CD4-positive, alpha-beta T cell (primary cell): ENCODE data around the gene ANKS3. TPM values are rescaled to one million over a fixed set of nuclear protein-coding genes. Genes with fewer than 3 reads are reported as not detected.
A peak's percentile ranks its signal among the peaks of the same experiment; 100 is the strongest.

ENCODE experiments used
- ATAC-seq: fragments of 200-7000 bp; cut with Tn5 transposase; one replicate; pipeline ENCODE4 v1.10.0; 2022; ENCODE audit warnings: mild to moderate bottlenecking; ENCODE audit not compliant: poor library complexity
- CTCF ChIA-PET: fragments of 350-600 bp; sonication (Branson Sonifier 250); formaldehyde crosslinking; loops from one replicate; lab custom pipeline; 2021; ENCODE audit warnings: antibody characterized with exemption, inconsistent platforms; lab: Charles Lee
- POLR2A ChIA-PET: fragments of 350-600 bp; sonication (Branson Sonifier 250); formaldehyde crosslinking; loops from one replicate; lab custom pipeline; 2021; ENCODE audit warnings: antibody characterized with exemption, inconsistent platforms; lab: Charles Lee
- DNase-seq, 14 experiments: peaks; one replicate each; pipeline ENCODE4 v3.0.0-alpha.2; 2013 to 2020; ENCODE audit warnings: mixed read lengths in 2 of 14
- H3K27ac ChIP-seq, 2 donors: one replicate each; pipeline versions ENCODE4 v1.5.1 to v1.7.0; 2013; ENCODE audit warnings: low read length in 2 of 2, low read depth in 1 of 2, mild to moderate bottlenecking in 1 of 2
- H3K27me3 ChIP-seq, 2 experiments: 1 replicate in 1 of 2; 2 replicates in 1 of 2; pipeline versions ENCODE4 v1.6.1 to v1.7.0; 2013; ENCODE audit warnings: low read length in 2 of 2, control low read depth in 1 of 2, mild to moderate bottlenecking in 1 of 2, moderate library complexity in 1 of 2; ENCODE audit not compliant: insufficient read depth in 2 of 2, control insufficient read depth in 1 of 2
- H3K36me3 ChIP-seq: one replicate; pipeline ENCODE4 v1.6.1; 2013; ENCODE audit warnings: low read length, control low read depth; ENCODE audit not compliant: insufficient read depth
- H3K4me1 ChIP-seq: one replicate; pipeline ENCODE4 v1.6.1; 2013; ENCODE audit warnings: low read length, control low read depth; ENCODE audit not compliant: insufficient read depth
- H3K4me3 ChIP-seq: one replicate; pipeline ENCODE4 v1.5.1; 2013; ENCODE audit warnings: mild to moderate bottlenecking, low read length, moderate library complexity
- H3K9me3 ChIP-seq, 2 experiments: 1 replicate in 1 of 2; 2 replicates in 1 of 2; pipeline versions ENCODE4 v1.6.1 to v1.7.0; 2013; ENCODE audit warnings: low read length in 2 of 2, mild to moderate bottlenecking in 2 of 2, control low read depth in 1 of 2, moderate library complexity in 1 of 2; ENCODE audit not compliant: control insufficient read depth in 1 of 2, insufficient read depth in 1 of 2
- H3K27ac Mint-ChIP-seq: one replicate; pipeline ENCODE4 v1.8.0; 2020; ENCODE audit warnings: mixed read lengths
- H3K27me3 Mint-ChIP-seq: one replicate; pipeline ENCODE4 v1.8.0; 2021; ENCODE audit warnings: mixed read lengths
- H3K36me3 Mint-ChIP-seq: one replicate; pipeline ENCODE4 v1.8.0; 2021; ENCODE audit warnings: low read depth, mixed read lengths
- H3K4me1 Mint-ChIP-seq: one replicate; pipeline ENCODE4 v1.8.0; 2021; ENCODE audit warnings: low read depth, mixed read lengths
- H3K4me3 Mint-ChIP-seq: one replicate; pipeline ENCODE4 v1.8.0; 2020; ENCODE audit warnings: mild to moderate bottlenecking, mixed read lengths
- H3K9me3 Mint-ChIP-seq: one replicate; pipeline ENCODE4 v1.8.0; 2020; ENCODE audit warnings: mixed read lengths
- CTCF ChIP-seq: fragments of 200-600 bp; IDR thresholded peaks from one replicate; pipeline ENCODE4 v1.8.0; 2022; ENCODE audit warnings: antibody characterized with exemption, mild to moderate bottlenecking
- intact Hi-C, 2 experiments: fragments of 100-400 bp; cut with DNase I in 1 of 2; cut with micrococcal nuclease in 1 of 2; formaldehyde crosslinking; loops; one replicate each; pipeline versions ENCODE4 v1.15.1 to v1.9.0; 2023 to 2025; cut with DNase I, micrococcal nuclease
- total RNA-seq, 174 experiments: library from RNA in 2 of 174; stranded (reverse) in 2 of 174; gene quantifications; one replicate each; pipeline ENCODE4 v1.2.3 and lab custom pipeline; 2021 to 2026

Gene ANKS3
- total RNA-seq, 2 experiments from 2014 or later, result 13.5 TPM

GRCh38 chr16:4667203-4667963, 66.7 kb downstream of the ANKS3 start:
- H3K27ac Mint-ChIP-seq, result no peak overlapping the region
- intact Hi-C loops, result no loop called here
- no peak for ATAC-seq
- H3K4me1 Mint-ChIP-seq, result peaks cover 27% of the 10 kb centered on the region
- Histone ChIP-seq H3K4me1 (peaks cover 49% of the 10 kb centered on the region), H3K4me3 (no peak overlapping the region), H3K27me3 (no peaks in the 10 kb centered on the region), H3K36me3 (peaks cover 49% of the 10 kb centered on the region), H3K9me3 (no peaks in the 10 kb centered on the region), H3K27ac (no peak overlapping the region)
- CTCF ChIA-PET, result interaction anchor here (1.5 kb wide), 1 partner anchor 17 kb away, joined by 3 read pairs; no protein-coding TSS in a partner anchor
- DNase-seq, result peak in 1 of 14 experiments; percentile 4
- H3K36me3 Mint-ChIP-seq, result peaks cover 40% of the 10 kb centered on the region
- H3K4me3 Mint-ChIP-seq, result no peak overlapping the region
- H3K9me3 Mint-ChIP-seq, result no peaks in the 10 kb centered on the region
- TF ChIP-seq CTCF, result no peak
- POLR2A ChIA-PET, result no interaction called here
- H3K27me3 Mint-ChIP-seq, result no peaks in the 10 kb centered on the region

GRCh38 chr16:4666537-4667202, 67.4 kb downstream of the ANKS3 start:
- Histone ChIP-seq H3K27ac (no peak overlapping the region), H3K27me3 (no peaks in the 10 kb centered on the region), H3K4me1 (peaks cover 54% of the 10 kb centered on the region), H3K9me3 (no peaks in the 10 kb centered on the region), H3K4me3 (no peak overlapping the region), H3K36me3 (peaks cover 46% of the 10 kb centered on the region)
- Mint-ChIP-seq H3K4me3 (no peak overlapping the region), H3K9me3 (no peaks in the 10 kb centered on the region), H3K27me3 (no peaks in the 10 kb centered on the region), H3K36me3 (peaks cover 33% of the 10 kb centered on the region), H3K27ac (peak overlapping the region; percentile 95), H3K4me1 (peaks cover 32% of the 10 kb centered on the region)
- CTCF ChIA-PET, result interaction anchor here (1.5 kb wide), 1 partner anchor 16 kb away, joined by 3 read pairs; no protein-coding TSS in a partner anchor
- POLR2A ChIA-PET, result no interaction called here
- intact Hi-C loops, result no loop called here
- no peak for TF ChIP-seq CTCF
- ATAC-seq, result no peak
- DNase-seq, result peak in 1 of 14 experiments; percentile 4

DNA sequence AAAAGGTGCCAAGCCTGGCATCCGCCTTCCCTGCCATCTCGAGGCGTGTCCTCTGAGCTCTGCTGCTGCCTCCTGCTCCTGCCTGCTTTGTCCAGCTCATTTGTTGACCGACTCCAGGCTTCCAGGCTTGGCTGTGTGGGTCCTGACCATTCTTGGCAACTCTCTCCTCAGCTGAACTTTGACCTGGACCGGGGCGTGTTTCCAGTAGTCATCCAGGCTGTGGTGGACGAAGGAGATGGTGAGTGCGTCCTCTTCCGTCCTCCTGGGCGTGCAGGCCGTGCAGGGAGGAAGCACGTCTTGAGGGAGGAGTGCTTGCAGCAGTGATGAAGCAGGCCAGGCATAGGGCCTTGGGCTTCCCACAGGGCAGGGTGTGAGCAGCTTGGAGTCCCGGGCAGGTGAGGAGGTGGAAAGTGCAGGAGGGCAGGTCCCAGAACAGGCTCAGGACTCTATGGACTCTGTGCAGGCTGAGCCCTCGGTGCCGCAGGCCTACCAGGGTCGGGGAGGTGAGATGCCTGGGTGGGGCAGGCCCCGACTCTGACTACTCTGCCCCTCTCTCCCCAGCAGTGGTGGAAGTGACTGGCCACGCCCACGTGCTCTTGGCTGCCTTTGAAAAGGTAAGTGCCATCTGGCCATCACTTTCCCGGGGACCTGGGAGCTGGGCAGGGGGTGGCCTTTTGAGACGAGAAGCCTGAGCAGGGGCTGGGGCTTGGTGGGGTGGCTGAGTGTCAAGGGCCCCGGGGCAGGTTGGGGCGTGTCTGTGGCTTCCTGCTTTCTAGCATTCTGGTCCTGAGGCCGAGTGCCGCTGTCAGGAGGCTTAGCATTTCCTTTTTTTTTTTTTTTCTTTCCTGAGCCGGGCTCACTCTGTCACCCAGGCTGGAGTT, 69.3 kb downstream of the ANKS3 start:
- Mint-ChIP-seq H3K27ac (peak overlapping the region; percentile 95), H3K27me3 (no peaks in the 10 kb centered on the region), H3K4me3 (peak overlapping the region; percentile 69), H3K4me1 (peaks cover 51% of the 10 kb centered on the region), H3K9me3 (no peaks in the 10 kb centered on the region), H3K36me3 (peaks cover 20% of the 10 kb centered on the region)
- CTCF ChIA-PET, result interaction anchor here (1.2 kb wide), 1 partner anchor 15 kb away, joined by 3 read pairs; no protein-coding TSS in a partner anchor
- POLR2A ChIA-PET, result interaction anchor here (0.6 to 2.3 kb wide), 6 partner anchors 11 to 69 kb away, joined by 3 to 12 read pairs (median 4); partner anchors contain the start of genes ANKS3, DNAAF8, MGRN1 and NUDT16L1
- peak; percentile 35 to 84 (median 62) for DNase-seq
- intact Hi-C loops, result loop anchor here in 1 of 2 experiments (2.0 kb wide), 1 partner anchor 28 kb away; the partner anchor contains the start of gene NUDT16L1
- peak; percentile 62 for ATAC-seq
- H3K4me1 ChIP-seq, result peaks cover 73% of the 10 kb centered on the region
- peak overlapping the region; percentile 66 to 76 for H3K27ac ChIP-seq
- peaks cover 32% of the 10 kb centered on the region for H3K36me3 ChIP-seq
- TF ChIP-seq CTCF, result no peak
- H3K4me3 ChIP-seq, result peak overlapping the region; percentile 25
- no peaks in the 10 kb centered on the region for H3K27me3 ChIP-seq
- H3K9me3 ChIP-seq, result no peaks in the 10 kb centered on the region
